ENCODE measurements around the gene SLC36A3. TPM values are rescaled to one million over a fixed set of nuclear protein-coding genes. Genes with fewer than 3 reads are reported as not detected.

SLC36A3 gene
- total RNA-seq, 1 experiment from 2014 or later: not detected

- H3K9me3 ChIP-seq (ENCODE audit: control insufficient read depth in 1 of 2, insufficient read depth in 1 of 2, low read depth in 1 of 2, low read length in 2 of 2): no peaks in the 10 kb centered on the region
- no peaks in the 10 kb centered on the region for H4K20me1 ChIP-seq (ENCODE audit: insufficient read depth)
- ChIA-PET POLR2A (no interaction called here), RAD21 (ENCODE audit: low non-redundant PET in 1 of 2, low total read pairs in 2 of 2, uncharacterized antibody in 2 of 2, unreplicated experiment in 2 of 2) (no interaction called here), CTCF (no interaction called here)
- no peak overlapping the region for H3K27ac ChIP-seq (ENCODE audit: low read depth, low read length)
- intact Hi-C loops (cut with micrococcal nuclease): no loop called here
- no peaks in the 10 kb centered on the region for H3K9me2 ChIP-seq (ENCODE audit: insufficient read depth)
- H3K4me2 ChIP-seq (ENCODE audit: low read length): no peak overlapping the region
- DNase-seq (ENCODE audit: low read depth, low spot score) (no peak), ATAC-seq (no peak)
- TF ChIP-seq CBX3 (IDR thresholded peaks at IDR 0.05; ENCODE audit: low read depth): no peak
- TF ChIP-seq SP1 (IDR thresholded peaks at IDR 0.05; ENCODE audit: low read depth): no peak
- TF ChIP-seq JUND (IDR thresholded peaks at IDR 0.05): no peak
- TF ChIP-seq, protein P1, sequence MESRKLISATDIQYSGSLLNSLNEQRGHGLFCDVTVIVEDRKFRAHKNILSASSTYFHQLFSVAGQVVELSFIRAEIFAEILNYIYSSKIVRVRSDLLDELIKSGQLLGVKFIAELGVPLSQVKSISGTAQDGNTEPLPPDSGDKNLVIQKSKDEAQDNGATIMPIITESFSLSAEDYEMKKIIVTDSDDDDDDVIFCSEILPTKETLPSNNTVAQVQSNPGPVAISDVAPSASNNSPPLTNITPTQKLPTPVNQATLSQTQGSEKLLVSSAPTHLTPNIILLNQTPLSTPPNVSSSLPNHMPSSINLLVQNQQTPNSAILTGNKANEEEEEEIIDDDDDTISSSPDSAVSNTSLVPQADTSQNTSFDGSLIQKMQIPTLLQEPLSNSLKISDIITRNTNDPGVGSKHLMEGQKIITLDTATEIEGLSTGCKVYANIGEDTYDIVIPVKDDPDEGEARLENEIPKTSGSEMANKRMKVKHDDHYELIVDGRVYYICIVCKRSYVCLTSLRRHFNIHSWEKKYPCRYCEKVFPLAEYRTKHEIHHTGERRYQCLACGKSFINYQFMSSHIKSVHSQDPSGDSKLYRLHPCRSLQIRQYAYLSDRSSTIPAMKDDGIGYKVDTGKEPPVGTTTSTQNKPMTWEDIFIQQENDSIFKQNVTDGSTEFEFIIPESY (IDR thresholded peaks at IDR 0.05; ENCODE audit: extremely low read depth, insufficient replicate concordance, low read length): no peak
- TF ChIP-seq EZH2 (IDR thresholded peaks at IDR 0.05): no peak
- no peak for TF ChIP-seq MAX (IDR thresholded peaks at IDR 0.05)
- no peak for TF ChIP-seq ELF1 (IDR thresholded peaks at IDR 0.05; ENCODE audit: borderline replicate concordance, low read depth)
- no peak for TF ChIP-seq EZH2phosphoT487 (IDR thresholded peaks at IDR 0.05; ENCODE audit: borderline replicate concordance)
- no peak for TF ChIP-seq POLR2AphosphoS5 (IDR thresholded peaks at IDR 0.05; ENCODE audit: low read depth, low read length)
- TF ChIP-seq SRF (IDR thresholded peaks at IDR 0.05; ENCODE audit: low read depth): no peak
- no peak for TF ChIP-seq RAD21 (IDR thresholded peaks at IDR 0.05; ENCODE audit: low read depth)
- no peak overlapping the region for H3K9ac ChIP-seq (ENCODE audit: low read length)
- H2AFZ ChIP-seq (ENCODE audit: low read depth, low read length, poor library complexity, severe bottlenecking): no peak overlapping the region
- no peaks in the 10 kb centered on the region for H3K36me3 ChIP-seq (ENCODE audit: control insufficient read depth in 1 of 2, insufficient read depth in 2 of 2, low read length in 2 of 2)
- H3K79me2 ChIP-seq (ENCODE audit: insufficient read depth, low read length): no peaks in the 10 kb centered on the region
- H3K4me3 ChIP-seq (replicated peaks in 1 of 2; ENCODE audit: low read depth in 1 of 2, low read length in 2 of 2): no peak overlapping the region
- H3K27me3 ChIP-seq (ENCODE audit: insufficient read depth, low read length): no peaks in the 10 kb centered on the region
- BruUV-seq (replicated peaks): no TSS peak
- peaks cover 0 to 9% of the 10 kb centered on the region in 2 experiments; a peak in 1 of 4 replicates for H3K4me1 ChIP-seq (ENCODE audit: control insufficient read depth in 1 of 2, insufficient read depth in 2 of 2, low read length in 2 of 2)
Measured at GRCh38 chr5:151295791-151296477, 7.6 kb downstream of the SLC36A3 start.
